Neural progenitor cell (in vitro differentiated cells): ENCODE results near the gene PROC.

Experiments
- CTCF ChIP-seq: fragments of 200-600 bp; sonication (generic); IDR thresholded peaks from 2 replicates; pipeline ENCODE4 v1.5.1; 2017; ENCODE audit warnings: antibody characterized with exemption, mild to moderate bottlenecking
- EZH2 ChIP-seq: fragments of 200-600 bp; sonication (generic); IDR thresholded peaks from 2 replicates; pipeline ENCODE4 v1.6.1; 2017; ENCODE audit warnings: antibody characterized with exemption, mild to moderate bottlenecking, moderate library complexity
- EZH2phosphoT487 ChIP-seq: fragments of 200-600 bp; sonication (generic); IDR thresholded peaks from 2 replicates; pipeline ENCODE4 v1.6.1; 2017; ENCODE audit warnings: antibody characterized with exemption

GRCh38 chr2:127424598-127425520, 6.6 kb downstream of the PROC start:
- TF ChIP-seq CTCF, result no peak
- no peak for TF ChIP-seq EZH2
- no peak for TF ChIP-seq EZH2phosphoT487
